Measurements from ENCODE around the gene PTPRR. TPM values are rescaled to one million over a fixed set of nuclear protein-coding genes. Genes with fewer than 3 reads are reported as not detected.

Gene PTPRR
- total and polyA plus RNA-seq, 10 of the 15 experiments (the other 5 are each of a cell fraction or from before 2014, with no cell fraction given) = 0.14 to 3.1 (median 0.42) TPM

- TF ChIP-seq PBX3 (IDR thresholded peaks at IDR 0.05; ENCODE audit: insufficient replicate concordance, low read depth, low read length) (no peak), DPF2 (IDR thresholded peaks at IDR 0.05) (no peak), BACH1 (IDR thresholded peaks at IDR 0.05; ENCODE audit: borderline replicate concordance) (no peak), STAT3 (IDR thresholded peaks at IDR 0.05; ENCODE audit: low read depth, low read length) (no peak)
Observed at GRCh38 chr12:70963081-70963660, 42.6 kb upstream of the PTPRR start (continued).

GRCh38 chr12:70962226-70962794, 41.8 kb upstream of the PTPRR start:
- ChIA-PET SMC1A (ENCODE audit: uncharacterized antibody, unreplicated experiment) (interaction anchor here (0.5 to 1.1 kb wide), 2 partner anchors 13 to 24 kb away, joined by 3 read pairs; no protein-coding TSS in a partner anchor), POLR2A (no interaction called here)

More at GRCh38 chr12:70962226-70962794, 41.8 kb upstream of the PTPRR start:
- BruUV-seq (replicated peaks) = no TSS peak
- Histone ChIP-seq H2AFZ (ENCODE audit: control insufficient read depth, low read depth, low read length) (no peak overlapping the region), H3K9ac (ENCODE audit: control insufficient read depth, insufficient read depth, low read length) (no peak overlapping the region), H3K27ac (ENCODE audit: control insufficient read depth, insufficient read depth) (no peak overlapping the region), H3K4me3 (no peak overlapping the region), H3K4me2 (ENCODE audit: control insufficient read depth, insufficient read depth) (no peak overlapping the region), H3K27me3 (replicated peaks in 1 of 2; ENCODE audit: control insufficient read depth in 2 of 2, insufficient read depth in 2 of 2, low read length in 1 of 2) (peaks cover 0 to 3% of the 10 kb centered on the region in 2 experiments; a peak in 1 of 4 replicates), H3K79me2 (ENCODE audit: control insufficient read depth, insufficient read depth, low read length) (no peaks in the 10 kb centered on the region), H3K9me3 (replicated peaks; ENCODE audit: control insufficient read depth, insufficient read depth, low read length) (no peaks in the 10 kb centered on the region), H4K20me1 (ENCODE audit: control insufficient read depth, insufficient read depth) (no peaks in the 10 kb centered on the region), H3K4me1 (ENCODE audit: control insufficient read depth, insufficient read depth, low read length) (no peaks in the 10 kb centered on the region), H3K36me3 (ENCODE audit: control insufficient read depth in 2 of 2, insufficient read depth in 2 of 2, low read length in 1 of 2) (no peaks in the 10 kb centered on the region)
- ATAC-seq = peak; percentile 90
- FAIRE-seq = no peak
- 0% methylated on average over 2 of the region's 2 CpGs for WGBS (ENCODE audit: insufficient coverage, insufficient replicate concordance, low lambda C conversion rate, missing lambda C conversion rate)
- intact Hi-C loops (cut with micrococcal nuclease; ENCODE audit: unreplicated experiment) = no loop called here
- RAD21 ChIA-PET (ENCODE audit: unreplicated experiment) = no interaction called here
- CTCF ChIA-PET = no interaction called here
- TF ChIP-seq SMAD5 (IDR thresholded peaks at IDR 0.05; ENCODE audit: low read depth) (no peak), SPI1 (IDR thresholded peaks at IDR 0.05; ENCODE audit: borderline replicate concordance, insufficient read depth, low read depth, low read length) (peak; percentile 80; the same call in 1 of the 2 replicates), BCLAF1 (IDR thresholded peaks at IDR 0.05) (no peak), POLR2AphosphoS5 (IDR thresholded peaks at IDR 0.05; ENCODE audit: low read length) (no peak)
- no peak for DNase-seq (ENCODE audit: low read depth, low spot score)
- in situ Hi-C loops (cut with MboI) = no loop called here
